Measurements from ENCODE around the gene MRPL50.

The MRPL50 gene

DNA sequence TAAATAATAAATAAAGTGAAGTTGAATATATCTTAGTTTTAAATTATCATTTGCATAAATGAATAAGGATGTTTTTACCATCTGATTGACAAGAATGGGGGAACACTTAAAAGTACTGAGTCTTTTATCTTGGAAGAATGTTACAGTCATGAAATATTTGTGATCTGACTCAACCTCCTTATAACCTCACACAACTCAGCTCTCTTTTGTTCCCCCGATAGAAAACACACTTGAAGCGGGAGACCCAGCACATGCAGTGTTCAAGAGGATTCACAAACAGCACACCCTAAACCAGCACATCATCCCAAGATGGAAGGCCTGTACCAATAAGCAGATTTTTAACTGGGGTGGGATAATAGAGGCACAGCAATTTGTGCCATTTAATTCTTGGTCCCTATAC is 29.1 kb downstream of the MRPL50 start:
- no peak for TF ChIP-seq EZH2phosphoT487 (conservative IDR thresholded peaks at IDR 0.05; ENCODE audit: low read length)
- TF ChIP-seq, protein P1, sequence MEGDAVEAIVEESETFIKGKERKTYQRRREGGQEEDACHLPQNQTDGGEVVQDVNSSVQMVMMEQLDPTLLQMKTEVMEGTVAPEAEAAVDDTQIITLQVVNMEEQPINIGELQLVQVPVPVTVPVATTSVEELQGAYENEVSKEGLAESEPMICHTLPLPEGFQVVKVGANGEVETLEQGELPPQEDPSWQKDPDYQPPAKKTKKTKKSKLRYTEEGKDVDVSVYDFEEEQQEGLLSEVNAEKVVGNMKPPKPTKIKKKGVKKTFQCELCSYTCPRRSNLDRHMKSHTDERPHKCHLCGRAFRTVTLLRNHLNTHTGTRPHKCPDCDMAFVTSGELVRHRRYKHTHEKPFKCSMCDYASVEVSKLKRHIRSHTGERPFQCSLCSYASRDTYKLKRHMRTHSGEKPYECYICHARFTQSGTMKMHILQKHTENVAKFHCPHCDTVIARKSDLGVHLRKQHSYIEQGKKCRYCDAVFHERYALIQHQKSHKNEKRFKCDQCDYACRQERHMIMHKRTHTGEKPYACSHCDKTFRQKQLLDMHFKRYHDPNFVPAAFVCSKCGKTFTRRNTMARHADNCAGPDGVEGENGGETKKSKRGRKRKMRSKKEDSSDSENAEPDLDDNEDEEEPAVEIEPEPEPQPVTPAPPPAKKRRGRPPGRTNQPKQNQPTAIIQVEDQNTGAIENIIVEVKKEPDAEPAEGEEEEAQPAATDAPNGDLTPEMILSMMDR (IDR thresholded peaks at IDR 0.05; ENCODE audit: insufficient read depth, low read length, poor library complexity, severe bottlenecking) = no peak

GRCh38 chr9:101367323-101367722 is 31.1 kb downstream of the MRPL50 start:
- H3K9me2 ChIP-seq (replicated peaks; ENCODE audit: insufficient read depth, low read length) = no peaks in the 10 kb centered on the region
- H3K79me2 ChIP-seq (ENCODE audit: insufficient read depth, low read length) = no peaks in the 10 kb centered on the region
- H3K27me3 ChIP-seq (ENCODE audit: low read length) = no peaks in the 10 kb centered on the region
- H3K9me3 ChIP-seq (ENCODE audit: insufficient read depth, low read length) = no peaks in the 10 kb centered on the region
- no peaks in the 10 kb centered on the region for H4K20me1 ChIP-seq (ENCODE audit: low read depth, low read length)
- no peak overlapping the region for H3K9ac ChIP-seq (ENCODE audit: low read length)
- H3K4me2 ChIP-seq (ENCODE audit: low read depth, low read length, poor library complexity, severe bottlenecking) = no peak overlapping the region
- H3K4me3 ChIP-seq (ENCODE audit: insufficient read depth, low read length, poor library complexity, severe bottlenecking) = no peak overlapping the region
- H2AFZ ChIP-seq (ENCODE audit: low read depth, low read length, severe bottlenecking) = no peak overlapping the region
- no peaks in the 10 kb centered on the region for H3K36me3 ChIP-seq (ENCODE audit: low read length)
- TF ChIP-seq, protein P1 (IDR thresholded peaks at IDR 0.05; ENCODE audit: insufficient read depth, low read length, poor library complexity, severe bottlenecking) = no peak
- TF ChIP-seq EZH2phosphoT487 (conservative IDR thresholded peaks at IDR 0.05; ENCODE audit: low read length) = no peak
- no peaks in the 10 kb centered on the region for H3F3A ChIP-seq (ENCODE audit: insufficient read depth)
- no peak overlapping the region for H3K27ac ChIP-seq (ENCODE audit: low read depth, low read length)

More for the DNA sequence above, 29.1 kb downstream of the MRPL50 start:
- H3K27ac ChIP-seq (ENCODE audit: low read depth, low read length) = no peak overlapping the region
- no peaks in the 10 kb centered on the region for H3K79me2 ChIP-seq (ENCODE audit: insufficient read depth, low read length)
- H4K20me1 ChIP-seq (ENCODE audit: low read depth, low read length) = no peaks in the 10 kb centered on the region
- H3K27me3 ChIP-seq (ENCODE audit: low read length) = no peaks in the 10 kb centered on the region
- no peaks in the 10 kb centered on the region for H3K36me3 ChIP-seq (ENCODE audit: low read length)
- no peak overlapping the region for H3K4me3 ChIP-seq (ENCODE audit: insufficient read depth, low read length, poor library complexity, severe bottlenecking)
- H3K9me3 ChIP-seq (ENCODE audit: insufficient read depth, low read length) = no peaks in the 10 kb centered on the region
- no peaks in the 10 kb centered on the region for H3F3A ChIP-seq (ENCODE audit: insufficient read depth)
- no peak overlapping the region for H3K9ac ChIP-seq (ENCODE audit: low read length)
- H2AFZ ChIP-seq (ENCODE audit: low read depth, low read length, severe bottlenecking) = no peak overlapping the region
- H3K9me2 ChIP-seq (replicated peaks; ENCODE audit: insufficient read depth, low read length) = no peaks in the 10 kb centered on the region
- no peak overlapping the region for H3K4me2 ChIP-seq (ENCODE audit: low read depth, low read length, poor library complexity, severe bottlenecking)

DNA sequence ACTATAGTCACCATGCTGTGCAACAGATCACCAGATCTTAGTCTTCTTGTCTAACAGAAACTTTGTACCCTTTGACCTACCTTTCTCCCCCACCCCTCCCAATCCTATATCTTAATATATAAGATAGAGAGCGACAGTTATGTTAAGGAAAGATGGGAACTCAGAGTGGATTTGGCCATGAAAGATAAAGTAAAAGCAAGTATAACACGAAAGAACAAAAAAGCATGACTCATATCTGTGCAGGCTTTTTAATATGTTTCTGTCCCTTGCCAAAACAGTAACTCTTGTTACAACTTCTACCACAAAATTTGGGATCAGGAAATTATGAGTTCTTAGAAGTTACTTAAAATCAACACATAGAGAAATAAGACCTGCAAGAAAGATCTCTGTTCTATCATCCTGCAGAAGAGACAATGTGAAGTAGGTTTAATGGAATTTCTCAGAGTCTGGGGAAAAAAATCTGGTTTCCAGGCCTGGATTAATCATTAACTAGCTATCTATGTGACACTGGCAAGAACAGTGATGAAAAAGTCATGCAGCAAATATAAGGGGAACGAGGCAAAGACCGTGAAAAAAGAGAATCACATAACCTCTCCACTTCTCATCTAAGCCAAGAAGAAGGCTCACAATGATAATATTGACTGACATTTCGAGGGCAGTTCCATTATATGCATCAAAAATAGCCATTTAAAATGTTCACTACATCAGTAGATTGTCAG is 32.2 kb downstream of the MRPL50 start:
- TF ChIP-seq EZH2phosphoT487 (conservative IDR thresholded peaks at IDR 0.05; ENCODE audit: low read length) = no peak
- TF ChIP-seq, protein P1 (IDR thresholded peaks at IDR 0.05; ENCODE audit: insufficient read depth, low read length, poor library complexity, severe bottlenecking) = no peak
- H3K27ac ChIP-seq (ENCODE audit: low read depth, low read length) = no peak overlapping the region
- no peak overlapping the region for H2AFZ ChIP-seq (ENCODE audit: low read depth, low read length, severe bottlenecking)
- H3K9ac ChIP-seq (ENCODE audit: low read length) = no peak overlapping the region
- H3K9me3 ChIP-seq (ENCODE audit: insufficient read depth, low read length) = no peaks in the 10 kb centered on the region
- no peak overlapping the region for H3K4me2 ChIP-seq (ENCODE audit: low read depth, low read length, poor library complexity, severe bottlenecking)
- no peak overlapping the region for H3K4me3 ChIP-seq (ENCODE audit: insufficient read depth, low read length, poor library complexity, severe bottlenecking)
- no peaks in the 10 kb centered on the region for H3F3A ChIP-seq (ENCODE audit: insufficient read depth)
- no peaks in the 10 kb centered on the region for H3K27me3 ChIP-seq (ENCODE audit: low read length)
- H3K9me2 ChIP-seq (replicated peaks; ENCODE audit: insufficient read depth, low read length) = no peaks in the 10 kb centered on the region
- no peaks in the 10 kb centered on the region for H3K79me2 ChIP-seq (ENCODE audit: insufficient read depth, low read length)
- H3K36me3 ChIP-seq (ENCODE audit: low read length) = no peaks in the 10 kb centered on the region
- no peaks in the 10 kb centered on the region for H4K20me1 ChIP-seq (ENCODE audit: low read depth, low read length)

Measured in SU-DHL-6 (cell line).